Panc1 (cell line): Measurements from ENCODE around the gene CNMD. TPM values are rescaled to one million over a fixed set of nuclear protein-coding genes. Genes with fewer than 3 reads are reported as not detected.

Source experiments
- ATAC-seq: fragments of 200-7000 bp; cut with Tn5 transposase; 2 replicates; pipeline ENCODE4 v1.9.1; 2020; ENCODE audit warnings: mild to moderate bottlenecking, moderate library complexity
- BruUV-seq: library from RNA; stranded (reverse); fragments of 400-500 nt; replicated peaks from 2 replicates; lab custom pipeline; 2021; lab: Mats Ljungman, UMichigan
- CTCF ChIA-PET: fragments of 300-600 bp; sonication (Branson Sonifier 250); formaldehyde crosslinking; loops from one replicate; lab custom pipeline; 2022; ENCODE audit warnings: antibody characterized with exemption; lab: Charles Lee
- POLR2A ChIA-PET: fragments of 300-600 bp; sonication (Branson Sonifier 250); formaldehyde crosslinking; loops from one replicate; lab custom pipeline; 2022; ENCODE audit warnings: antibody characterized with exemption; lab: Charles Lee
- DNase-seq: peaks from one replicate; pipeline ENCODE4 v3.0.0-alpha.2; 2010; ENCODE audit warnings: low read depth, low spot score
- H3K27ac ChIP-seq: 2 replicates; pipeline ENCODE4 v1.5.1; 2011; ENCODE audit warnings: mild to moderate bottlenecking, low read length, inconsistent platforms
- H3K27me3 ChIP-seq: fragments of 200-500 bp; sonication (Bioruptor generic); 2 replicates; pipeline ENCODE4 v1.6.0; 2014; ENCODE audit warnings: low read length, inconsistent platforms; ENCODE audit not compliant: control insufficient read depth, insufficient read depth
- H3K36me3 ChIP-seq: fragments of 200-500 bp; sonication (Bioruptor generic); 2 replicates; pipeline ENCODE4 v1.5.1; 2014; ENCODE audit warnings: inconsistent platforms, mild to moderate bottlenecking, low read length, moderate library complexity; ENCODE audit not compliant: control insufficient read depth, insufficient read depth
- H3K4me1 ChIP-seq: 2 replicates; pipeline ENCODE4 v1.5.1; 2011; ENCODE audit warnings: inconsistent platforms, mild to moderate bottlenecking, low read length, moderate library complexity; ENCODE audit not compliant: control insufficient read depth, insufficient read depth
- H3K4me3 ChIP-seq, 2 experiments: 2 replicates each; pipeline ENCODE4 v1.5.1; 2011 to 2012; ENCODE audit warnings: low read depth in 2 of 2, low read length in 2 of 2, mild to moderate bottlenecking in 2 of 2, inconsistent platforms in 1 of 2, moderate library complexity in 1 of 2
- H3K9me3 ChIP-seq: fragments of 200-500 bp; sonication (Bioruptor generic); 2 replicates; pipeline ENCODE4 v1.5.1; 2014; ENCODE audit warnings: low read depth, mild to moderate bottlenecking, inconsistent platforms, low read length, moderate library complexity; ENCODE audit not compliant: control insufficient read depth, insufficient read depth
- POLR2AphosphoS5 ChIP-seq: IDR thresholded peaks from 2 replicates; pipeline ENCODE4 v1.6.1; 2012; ENCODE audit warnings: mild to moderate bottlenecking, low read depth, low read length, moderate library complexity
- SIN3A ChIP-seq: IDR thresholded peaks from 2 replicates; pipeline ENCODE4 v1.6.1; 2012; ENCODE audit warnings: low read depth, mild to moderate bottlenecking, low read length, moderate library complexity, borderline replicate concordance; ENCODE audit not compliant: insufficient read depth
- TCF7L2 ChIP-seq: IDR thresholded peaks from 2 replicates; pipeline ENCODE4 v1.6.1; 2011; ENCODE audit warnings: mild to moderate bottlenecking, low read depth, low read length, inconsistent platforms
- in situ Hi-C: cut with HindIII; loops from 2 replicates; pipeline ENCODE4 v1.10.0; 2016; ENCODE audit warnings: low sequenced_read_pairs, low pct_unique_long_range_greater_than_20kb
- intact Hi-C: fragments of 100-400 bp; cut with micrococcal nuclease; formaldehyde crosslinking; loops from one replicate; pipeline ENCODE4 v1.10.0; 2022; ENCODE audit not compliant: unreplicated experiment
- total RNA-seq: library from RNA; stranded (reverse); gene quantifications from one replicate; pipeline ENCODE4 v1.2.1, GENCODE V29; 2021; ENCODE audit not compliant: unreplicated experiment
- TF ChIP-seq, protein P1 (sequence below), 2 experiments: IDR thresholded peaks; 2 replicates each; pipeline ENCODE4 v1.6.1; 2011 to 2012; ENCODE audit warnings: low read depth in 2 of 2, control low read depth in 1 of 2, low read length in 1 of 2, mild to moderate bottlenecking in 1 of 2, moderate library complexity in 1 of 2; ENCODE audit not compliant: insufficient read depth in 1 of 2
- TF ChIP-seq, protein P2 (sequence below): fragments of 450-650 bp; IDR thresholded peaks from 2 replicates; pipeline ENCODE4 v1.5.1; 2017; ENCODE audit warnings: mild to moderate bottlenecking

The CNMD gene
- total RNA-seq, 1 experiment from 2014 or later, result not detected

DNA sequence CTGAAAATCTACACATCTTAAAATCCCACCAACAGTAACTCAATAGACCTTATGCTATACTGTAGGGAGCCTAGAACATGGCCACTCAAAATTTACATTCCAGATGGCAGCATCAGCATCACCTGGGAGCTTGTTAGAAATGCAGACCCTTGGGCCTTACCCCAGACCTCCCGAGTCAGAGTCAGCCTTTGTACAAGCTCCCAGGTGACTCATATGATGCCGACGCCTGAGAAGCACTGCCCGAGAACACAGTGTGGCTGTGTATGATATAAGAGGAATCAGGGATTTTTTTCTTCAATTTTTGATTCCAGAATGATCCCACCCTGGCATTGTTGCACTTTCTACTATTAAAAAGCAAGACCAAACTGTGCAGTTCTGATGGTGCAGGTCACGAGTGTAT is 35.9 kb upstream of the CNMD start:
- POLR2A ChIA-PET, result no interaction called here
- no peaks in the 10 kb centered on the region for H3K4me1 ChIP-seq
- no TSS peak for BruUV-seq
- ATAC-seq (no peak), DNase-seq (no peak)
- in situ Hi-C loops, result no loop called here
- intact Hi-C loops, result no loop called here
- CTCF ChIA-PET, result no interaction called here
- H3K27me3 ChIP-seq, result no peaks in the 10 kb centered on the region
- H3K36me3 ChIP-seq, result no peaks in the 10 kb centered on the region
- H3K27ac ChIP-seq, result no peak overlapping the region
- H3K9me3 ChIP-seq, result no peaks in the 10 kb centered on the region
- TF ChIP-seq SIN3A (no peak), TCF7L2 (no peak), POLR2AphosphoS5 (no peak)
- TF ChIP-seq, protein P1, sequence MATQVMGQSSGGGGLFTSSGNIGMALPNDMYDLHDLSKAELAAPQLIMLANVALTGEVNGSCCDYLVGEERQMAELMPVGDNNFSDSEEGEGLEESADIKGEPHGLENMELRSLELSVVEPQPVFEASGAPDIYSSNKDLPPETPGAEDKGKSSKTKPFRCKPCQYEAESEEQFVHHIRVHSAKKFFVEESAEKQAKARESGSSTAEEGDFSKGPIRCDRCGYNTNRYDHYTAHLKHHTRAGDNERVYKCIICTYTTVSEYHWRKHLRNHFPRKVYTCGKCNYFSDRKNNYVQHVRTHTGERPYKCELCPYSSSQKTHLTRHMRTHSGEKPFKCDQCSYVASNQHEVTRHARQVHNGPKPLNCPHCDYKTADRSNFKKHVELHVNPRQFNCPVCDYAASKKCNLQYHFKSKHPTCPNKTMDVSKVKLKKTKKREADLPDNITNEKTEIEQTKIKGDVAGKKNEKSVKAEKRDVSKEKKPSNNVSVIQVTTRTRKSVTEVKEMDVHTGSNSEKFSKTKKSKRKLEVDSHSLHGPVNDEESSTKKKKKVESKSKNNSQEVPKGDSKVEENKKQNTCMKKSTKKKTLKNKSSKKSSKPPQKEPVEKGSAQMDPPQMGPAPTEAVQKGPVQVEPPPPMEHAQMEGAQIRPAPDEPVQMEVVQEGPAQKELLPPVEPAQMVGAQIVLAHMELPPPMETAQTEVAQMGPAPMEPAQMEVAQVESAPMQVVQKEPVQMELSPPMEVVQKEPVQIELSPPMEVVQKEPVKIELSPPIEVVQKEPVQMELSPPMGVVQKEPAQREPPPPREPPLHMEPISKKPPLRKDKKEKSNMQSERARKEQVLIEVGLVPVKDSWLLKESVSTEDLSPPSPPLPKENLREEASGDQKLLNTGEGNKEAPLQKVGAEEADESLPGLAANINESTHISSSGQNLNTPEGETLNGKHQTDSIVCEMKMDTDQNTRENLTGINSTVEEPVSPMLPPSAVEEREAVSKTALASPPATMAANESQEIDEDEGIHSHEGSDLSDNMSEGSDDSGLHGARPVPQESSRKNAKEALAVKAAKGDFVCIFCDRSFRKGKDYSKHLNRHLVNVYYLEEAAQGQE (IDR thresholded peaks at IDR 0.05; ENCODE audit: insufficient read depth in 1 of 2, low read depth in 2 of 2, low read length in 1 of 2), result no peak
- TF ChIP-seq, protein P2, sequence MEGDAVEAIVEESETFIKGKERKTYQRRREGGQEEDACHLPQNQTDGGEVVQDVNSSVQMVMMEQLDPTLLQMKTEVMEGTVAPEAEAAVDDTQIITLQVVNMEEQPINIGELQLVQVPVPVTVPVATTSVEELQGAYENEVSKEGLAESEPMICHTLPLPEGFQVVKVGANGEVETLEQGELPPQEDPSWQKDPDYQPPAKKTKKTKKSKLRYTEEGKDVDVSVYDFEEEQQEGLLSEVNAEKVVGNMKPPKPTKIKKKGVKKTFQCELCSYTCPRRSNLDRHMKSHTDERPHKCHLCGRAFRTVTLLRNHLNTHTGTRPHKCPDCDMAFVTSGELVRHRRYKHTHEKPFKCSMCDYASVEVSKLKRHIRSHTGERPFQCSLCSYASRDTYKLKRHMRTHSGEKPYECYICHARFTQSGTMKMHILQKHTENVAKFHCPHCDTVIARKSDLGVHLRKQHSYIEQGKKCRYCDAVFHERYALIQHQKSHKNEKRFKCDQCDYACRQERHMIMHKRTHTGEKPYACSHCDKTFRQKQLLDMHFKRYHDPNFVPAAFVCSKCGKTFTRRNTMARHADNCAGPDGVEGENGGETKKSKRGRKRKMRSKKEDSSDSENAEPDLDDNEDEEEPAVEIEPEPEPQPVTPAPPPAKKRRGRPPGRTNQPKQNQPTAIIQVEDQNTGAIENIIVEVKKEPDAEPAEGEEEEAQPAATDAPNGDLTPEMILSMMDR, result no peak
- H3K4me3 ChIP-seq, result no peak overlapping the region

DNA sequence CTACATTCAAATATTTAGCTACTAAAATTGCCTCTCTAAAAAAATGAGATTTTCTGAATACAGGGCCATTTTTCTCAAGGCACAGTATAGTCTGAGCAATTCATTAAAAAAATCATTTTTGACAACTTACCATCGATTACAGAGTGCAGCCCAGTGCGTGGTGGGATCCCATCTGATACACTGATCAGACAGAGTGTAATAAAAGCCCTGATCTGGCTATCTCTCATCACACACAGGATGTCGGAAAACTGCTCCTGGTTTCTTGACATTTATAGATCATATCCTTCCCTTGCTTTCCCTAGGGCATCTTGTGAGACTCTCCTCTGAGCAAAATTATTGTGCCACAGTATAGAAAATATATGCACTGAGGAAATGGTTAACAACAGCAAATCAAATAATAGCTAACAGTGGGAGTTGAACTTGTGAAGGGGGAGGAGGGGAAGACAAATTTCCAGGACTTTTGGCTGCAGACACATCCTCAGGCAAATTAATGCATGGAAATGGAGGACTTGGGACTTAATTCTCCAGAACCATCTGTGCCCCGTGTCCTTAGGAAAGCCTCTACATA is 28.4 kb upstream of the CNMD start:
- no peak for TF ChIP-seq POLR2AphosphoS5
- TF ChIP-seq, protein P1 (IDR thresholded peaks at IDR 0.05; ENCODE audit: insufficient read depth in 1 of 2, low read depth in 2 of 2, low read length in 1 of 2), result no peak
- TF ChIP-seq, protein P2, result no peak
- no peak for TF ChIP-seq TCF7L2
- no peak for TF ChIP-seq SIN3A
- no peak overlapping the region for H3K4me3 ChIP-seq
- no peaks in the 10 kb centered on the region for H3K36me3 ChIP-seq
- no TSS peak for BruUV-seq
- ChIA-PET CTCF (no interaction called here), POLR2A (no interaction called here)
- H3K27ac ChIP-seq, result no peak overlapping the region
- intact Hi-C loops, result no loop called here
- ATAC-seq (no peak), DNase-seq (no peak)
- H3K9me3 ChIP-seq, result no peaks in the 10 kb centered on the region
- H3K27me3 ChIP-seq, result no peaks in the 10 kb centered on the region
- in situ Hi-C loops, result no loop called here
- H3K4me1 ChIP-seq, result no peaks in the 10 kb centered on the region
